ENCODE data around the gene DLGAP1.

DNA sequence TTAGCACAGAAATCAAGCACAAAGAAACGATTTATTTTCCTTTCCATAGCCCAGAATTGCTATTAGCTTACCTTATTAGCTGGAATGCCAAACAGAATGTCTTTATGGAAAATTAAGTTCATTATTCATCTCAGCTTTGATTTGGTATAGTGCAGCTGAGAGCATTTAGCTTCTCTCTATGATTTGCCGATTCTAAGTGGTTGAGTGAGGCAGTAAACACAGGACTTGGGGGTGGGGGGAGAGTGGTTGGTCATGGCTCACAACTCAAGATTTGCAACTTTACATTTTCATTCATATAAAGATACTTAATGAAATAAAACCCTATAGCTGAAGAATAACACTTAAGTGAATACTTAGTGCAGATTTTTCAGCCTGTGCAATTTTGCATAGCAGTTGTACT, 609.9 kb downstream of the DLGAP1 start:
- TF ChIP-seq, protein P1, sequence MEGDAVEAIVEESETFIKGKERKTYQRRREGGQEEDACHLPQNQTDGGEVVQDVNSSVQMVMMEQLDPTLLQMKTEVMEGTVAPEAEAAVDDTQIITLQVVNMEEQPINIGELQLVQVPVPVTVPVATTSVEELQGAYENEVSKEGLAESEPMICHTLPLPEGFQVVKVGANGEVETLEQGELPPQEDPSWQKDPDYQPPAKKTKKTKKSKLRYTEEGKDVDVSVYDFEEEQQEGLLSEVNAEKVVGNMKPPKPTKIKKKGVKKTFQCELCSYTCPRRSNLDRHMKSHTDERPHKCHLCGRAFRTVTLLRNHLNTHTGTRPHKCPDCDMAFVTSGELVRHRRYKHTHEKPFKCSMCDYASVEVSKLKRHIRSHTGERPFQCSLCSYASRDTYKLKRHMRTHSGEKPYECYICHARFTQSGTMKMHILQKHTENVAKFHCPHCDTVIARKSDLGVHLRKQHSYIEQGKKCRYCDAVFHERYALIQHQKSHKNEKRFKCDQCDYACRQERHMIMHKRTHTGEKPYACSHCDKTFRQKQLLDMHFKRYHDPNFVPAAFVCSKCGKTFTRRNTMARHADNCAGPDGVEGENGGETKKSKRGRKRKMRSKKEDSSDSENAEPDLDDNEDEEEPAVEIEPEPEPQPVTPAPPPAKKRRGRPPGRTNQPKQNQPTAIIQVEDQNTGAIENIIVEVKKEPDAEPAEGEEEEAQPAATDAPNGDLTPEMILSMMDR (IDR thresholded peaks at IDR 0.05), result no peak
- no peak for TF ChIP-seq POLR2AphosphoS5 (IDR thresholded peaks at IDR 0.05)
